Thoracic aorta (tissue), 2 donors: ENCODE results near the gene NKX1-2. TPM values are rescaled to one million over a fixed set of nuclear protein-coding genes. Genes with fewer than 3 reads are reported as not detected.
"Not testable (repeated sequence)": the region's sequence is repeated elsewhere in the genome, so short reads cannot be mapped to it uniquely, and the experiment has no call there.

Experiments used
- ATAC-seq: fragments of 150-250 bp; one replicate; pipeline ENCODE4 v1.8.0; 2017; ENCODE audit warnings: low read depth; ENCODE audit not compliant: insufficient number of reproducible peaks, low FRiP score
- DNase-seq: peaks from one replicate; pipeline ENCODE4 v3.0.0-alpha.2; 2020; ENCODE audit warnings: low spot score
- H3K27ac ChIP-seq, 2 donors: fragments of 200-600 bp; sonication (generic); 1 replicate in 1 of 2; 2 replicates in 1 of 2; pipeline ENCODE4 v1.5.1; 2016; ENCODE audit warnings: mild to moderate bottlenecking in 2 of 2, moderate library complexity in 2 of 2
- H3K27me3 ChIP-seq: fragments of 200-600 bp; sonication (generic); replicated peaks from 2 replicates; pipeline ENCODE4 v1.6.0; 2016; ENCODE audit warnings: mild to moderate bottlenecking; ENCODE audit not compliant: insufficient read depth
- H3K36me3 ChIP-seq: fragments of 200-600 bp; sonication (generic); one replicate; pipeline ENCODE4 v1.5.1; 2016
- H3K4me1 ChIP-seq, 2 donors: fragments of 200-600 bp; sonication (generic); 1 replicate in 1 of 2; 2 replicates in 1 of 2; pipeline versions ENCODE4 v1.5.1 to v1.6.0; 2016; ENCODE audit warnings: low read depth in 2 of 2, mild to moderate bottlenecking in 1 of 2; ENCODE audit not compliant: control insufficient read depth in 1 of 2
- H3K4me3 ChIP-seq: fragments of 200-600 bp; sonication (generic); 2 replicates; pipeline ENCODE4 v1.5.1; 2016; ENCODE audit warnings: mild to moderate bottlenecking
- H3K9me3 ChIP-seq: fragments of 200-600 bp; sonication (generic); 2 replicates; pipeline ENCODE4 v1.5.1; 2016
- total RNA-seq, 2 donors: library from RNA; depleted of rRNA; stranded (reverse); fragments of >200 nt; gene quantifications; one replicate each; pipeline versions ENCODE4 v1.1.0 to v1.2.3, GENCODE V29; 2016
- TF ChIP-seq, protein P1 (sequence below): fragments of 200-600 bp; sonication (generic); IDR thresholded peaks from one replicate; pipeline ENCODE4 v1.5.1; 2019; ENCODE audit warnings: antibody characterized with exemption

Gene NKX1-2
- total RNA-seq, 2 donors from 2014 or later, result not detected

DNA sequence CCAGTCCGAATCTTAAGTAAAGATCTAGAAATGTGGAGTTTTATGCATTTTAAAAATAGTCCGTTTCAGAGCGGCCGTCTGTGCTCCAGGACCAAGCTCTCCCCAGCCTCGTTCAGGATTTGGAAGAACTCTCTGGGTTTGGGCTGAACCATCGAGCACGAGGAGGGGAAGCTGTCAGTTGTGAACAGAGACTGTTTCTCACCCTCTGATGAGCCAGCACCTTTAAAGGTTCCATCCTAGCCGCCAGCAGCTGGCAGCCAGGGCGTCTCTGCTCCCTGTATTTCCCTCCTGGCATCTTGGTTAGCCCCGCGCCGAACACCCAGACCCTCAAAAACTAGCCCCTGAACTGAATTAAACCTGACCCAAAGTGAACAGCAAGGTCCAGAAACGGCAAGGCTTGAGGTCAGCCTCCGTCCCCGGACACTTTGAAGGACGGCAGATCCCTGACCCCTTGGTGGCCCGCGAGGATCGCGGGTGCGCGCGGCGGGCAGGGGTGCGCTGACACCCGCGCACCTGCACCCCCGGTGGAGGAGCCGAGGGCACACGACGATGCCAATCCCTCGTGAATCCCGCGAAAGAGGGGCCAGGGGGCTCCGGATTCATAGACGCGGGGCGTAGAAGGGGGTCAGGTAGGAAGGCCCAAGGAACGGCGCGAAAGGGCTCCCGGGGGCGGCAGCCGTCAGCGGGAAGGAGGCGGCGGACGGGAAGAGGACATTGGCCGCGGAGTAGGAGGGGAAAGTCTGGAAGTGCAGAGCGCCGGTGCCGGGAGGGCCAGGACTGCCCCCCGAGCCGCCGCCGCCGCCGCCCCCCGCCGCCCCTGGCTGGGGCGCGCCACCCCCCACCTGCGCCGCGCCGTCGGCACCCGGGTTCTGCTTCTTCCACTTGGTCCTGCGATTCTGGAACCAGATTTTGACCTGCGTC is 2.7 kb downstream of the NKX1-2 start:
- Histone ChIP-seq H3K4me1 (peaks cover 14 to 33% of the 10 kb centered on the region in 2 donors), H3K36me3 (no peaks in the 10 kb centered on the region), H3K9me3 (no peaks in the 10 kb centered on the region), H3K4me3 (peak overlapping the region; percentile 55), H3K27me3 (peaks cover 7% of the 10 kb centered on the region), H3K27ac (no peak overlapping the region)
- DNase-seq (no peak), ATAC-seq (no peak)
- TF ChIP-seq, protein P1, sequence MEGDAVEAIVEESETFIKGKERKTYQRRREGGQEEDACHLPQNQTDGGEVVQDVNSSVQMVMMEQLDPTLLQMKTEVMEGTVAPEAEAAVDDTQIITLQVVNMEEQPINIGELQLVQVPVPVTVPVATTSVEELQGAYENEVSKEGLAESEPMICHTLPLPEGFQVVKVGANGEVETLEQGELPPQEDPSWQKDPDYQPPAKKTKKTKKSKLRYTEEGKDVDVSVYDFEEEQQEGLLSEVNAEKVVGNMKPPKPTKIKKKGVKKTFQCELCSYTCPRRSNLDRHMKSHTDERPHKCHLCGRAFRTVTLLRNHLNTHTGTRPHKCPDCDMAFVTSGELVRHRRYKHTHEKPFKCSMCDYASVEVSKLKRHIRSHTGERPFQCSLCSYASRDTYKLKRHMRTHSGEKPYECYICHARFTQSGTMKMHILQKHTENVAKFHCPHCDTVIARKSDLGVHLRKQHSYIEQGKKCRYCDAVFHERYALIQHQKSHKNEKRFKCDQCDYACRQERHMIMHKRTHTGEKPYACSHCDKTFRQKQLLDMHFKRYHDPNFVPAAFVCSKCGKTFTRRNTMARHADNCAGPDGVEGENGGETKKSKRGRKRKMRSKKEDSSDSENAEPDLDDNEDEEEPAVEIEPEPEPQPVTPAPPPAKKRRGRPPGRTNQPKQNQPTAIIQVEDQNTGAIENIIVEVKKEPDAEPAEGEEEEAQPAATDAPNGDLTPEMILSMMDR, result no peak

DNA sequence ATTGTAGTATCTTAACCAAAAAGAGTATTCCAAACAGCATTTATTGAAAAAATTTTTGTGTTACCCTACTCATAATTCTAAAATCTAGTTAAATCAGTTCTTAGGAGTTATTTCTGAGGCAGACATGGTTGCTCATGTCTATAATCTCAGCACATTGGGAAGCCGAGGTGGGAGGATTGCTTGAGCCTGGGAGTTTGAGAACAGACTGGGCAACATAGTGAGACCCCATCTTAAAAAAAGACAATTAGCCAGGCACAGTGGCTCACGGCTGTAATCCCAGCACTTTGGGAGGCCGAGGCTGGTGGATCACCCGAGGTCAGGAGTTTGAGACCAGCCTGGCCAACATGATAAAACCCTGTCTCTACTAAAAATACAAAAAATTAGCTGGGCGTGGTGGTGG is 8.1 kb downstream of the NKX1-2 start:
- not testable (repeated sequence) for H3K27ac ChIP-seq, ATAC-seq, H3K4me3 ChIP-seq, H3K4me1 ChIP-seq, H3K27me3 ChIP-seq, DNase-seq, H3K9me3 ChIP-seq, H3K36me3 ChIP-seq

DNA sequence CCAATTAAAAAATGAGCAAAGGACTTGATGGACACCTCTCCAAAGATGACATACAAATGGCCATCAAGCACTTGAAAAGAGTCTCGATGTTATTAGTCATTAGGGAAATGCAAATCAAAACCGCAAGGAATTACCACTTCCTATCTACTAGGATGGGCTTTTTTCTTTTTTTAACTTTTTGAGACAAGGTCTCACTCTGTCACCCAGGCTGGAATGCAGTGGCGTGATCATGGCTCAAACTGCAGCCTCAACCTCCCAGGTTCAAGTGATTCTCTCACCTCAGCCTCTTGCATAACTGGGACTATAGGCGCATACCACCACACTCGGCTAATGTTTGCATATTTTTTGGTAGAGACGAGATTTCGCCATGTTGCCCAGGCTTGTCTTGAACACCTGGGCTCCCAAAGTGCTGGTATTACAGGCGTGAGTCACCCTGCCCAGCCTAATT is 13.6 kb downstream of the NKX1-2 start:
- ATAC-seq (no peak), DNase-seq (no peak)
- TF ChIP-seq, protein P1, result no peak

DNA sequence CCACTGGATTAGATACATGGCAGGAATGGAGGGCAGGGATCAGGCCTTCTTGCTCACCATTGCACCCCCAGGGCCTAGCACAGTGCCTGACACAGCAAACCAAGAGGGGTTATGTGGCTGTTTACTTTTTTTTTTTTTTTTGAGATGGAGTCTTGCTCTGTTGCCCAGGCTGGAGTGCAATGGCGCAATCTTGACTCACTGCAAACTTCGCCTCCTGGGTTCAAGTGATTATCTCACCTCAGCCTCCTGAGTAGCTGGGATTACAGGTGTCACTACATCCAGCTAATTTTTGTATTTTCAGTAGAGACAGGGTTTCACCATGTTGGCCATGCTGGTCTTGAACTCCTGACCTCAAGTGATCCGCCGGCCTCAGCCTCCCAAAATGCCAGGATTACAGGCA is 14.2 kb downstream of the NKX1-2 start:
- H3K4me3 ChIP-seq, H3K4me1 ChIP-seq, ATAC-seq, H3K27me3 ChIP-seq, H3K9me3 ChIP-seq, H3K36me3 ChIP-seq, DNase-seq, H3K27ac ChIP-seq: not testable (repeated sequence)

More for the DNA sequence above, 13.6 kb downstream of the NKX1-2 start:
- Histone ChIP-seq H3K9me3 (no peaks in the 10 kb centered on the region), H3K27ac (no peak overlapping the region), H3K4me3 (no peak overlapping the region), H3K27me3 (no peaks in the 10 kb centered on the region), H3K36me3 (no peaks in the 10 kb centered on the region), H3K4me1 (no peaks in the 10 kb centered on the region)

DNA sequence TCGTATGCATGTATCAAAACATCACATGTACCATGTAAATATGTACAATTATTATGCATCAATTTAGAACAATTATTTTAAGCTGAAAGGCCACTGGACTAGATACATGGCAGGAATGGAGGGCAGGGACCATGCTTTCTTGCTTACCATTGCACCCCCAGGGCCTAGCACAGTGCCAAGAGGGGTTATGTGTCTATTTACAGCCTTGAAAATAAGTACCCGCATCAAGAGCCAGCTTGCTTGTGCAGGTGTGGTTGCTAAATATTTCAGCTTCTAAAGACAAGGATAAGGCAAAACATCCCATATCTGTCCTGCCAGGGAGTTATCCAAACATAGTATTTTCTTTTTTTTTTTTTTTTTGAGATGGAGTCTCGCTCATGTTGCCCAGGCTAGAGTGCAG is 16.4 kb downstream of the NKX1-2 start:
- H3K4me3 ChIP-seq, result no peak overlapping the region
- TF ChIP-seq, protein P1, result no peak

DNA sequence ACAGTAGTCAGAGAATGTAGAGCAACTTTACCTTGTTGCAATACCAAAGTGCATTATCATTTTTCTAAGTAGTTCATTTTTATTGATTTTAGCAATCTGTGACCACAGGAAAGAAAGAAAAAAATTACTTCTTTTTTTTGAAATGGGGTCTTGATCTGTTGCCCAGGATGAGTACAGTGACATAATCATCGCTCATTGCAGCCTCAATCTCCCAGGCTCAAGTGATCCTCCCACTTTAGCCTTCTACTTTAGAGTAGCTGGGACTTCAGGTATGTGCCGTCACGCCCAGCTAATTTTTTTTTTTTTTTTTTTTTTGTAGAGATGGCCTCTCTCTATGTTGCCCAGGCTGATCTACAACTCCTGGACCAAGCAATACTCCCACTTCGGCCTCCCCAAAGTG is 19.8 kb downstream of the NKX1-2 start:
- H3K36me3 ChIP-seq, result no peaks in the 10 kb centered on the region
- DNase-seq, result no peak
- H3K27me3 ChIP-seq, result no peaks in the 10 kb centered on the region
- TF ChIP-seq, protein P1, result no peak
- no peak overlapping the region for H3K27ac ChIP-seq
- H3K9me3 ChIP-seq, result no peaks in the 10 kb centered on the region
- H3K4me3 ChIP-seq, result no peak overlapping the region
- H3K4me1 ChIP-seq, result no peaks in the 10 kb centered on the region
- no peak for ATAC-seq

More for the DNA sequence above, 16.4 kb downstream of the NKX1-2 start:
- DNase-seq (no peak), ATAC-seq (no peak)
- Histone ChIP-seq H3K9me3 (no peaks in the 10 kb centered on the region), H3K4me1 (no peaks in the 10 kb centered on the region), H3K36me3 (no peaks in the 10 kb centered on the region), H3K27ac (no peak overlapping the region), H3K27me3 (no peaks in the 10 kb centered on the region)
